ENCODE data around the gene RAB17. TPM values are rescaled to one million over a fixed set of nuclear protein-coding genes. Genes with fewer than 3 reads are reported as not detected.

Gene RAB17
- total and polyA plus RNA-seq, 2 of the 4 experiments (the other 2 are of a cell fraction) = 0.41 TPM; not detected in 1

- POLR2A ChIA-PET (ENCODE audit: unreplicated experiment) = no interaction called here
- intact Hi-C loops (cut with micrococcal nuclease) (no loop called here), in situ Hi-C loops (cut with MboI; ENCODE audit: low sequenced_read_pairs) (loop anchor here (5.0 kb wide), 1 partner anchor 149 kb away; no protein-coding TSS in a partner anchor), dilution Hi-C loops (cut with HindIII; ENCODE audit: low sequenced_read_pairs, unreplicated experiment) (no loop called here)
- H3K27me3 ChIP-seq (ENCODE audit: control insufficient read depth, insufficient read depth, low read length) = no peaks in the 10 kb centered on the region
- H2BK15ac ChIP-seq (ENCODE audit: low read depth, low read length) = no peak overlapping the region
- DNase-seq = no peak
- H3K36me3 ChIP-seq (ENCODE audit: control insufficient read depth, insufficient read depth, low read length) = no peaks in the 10 kb centered on the region
- no peak overlapping the region for H3K4ac ChIP-seq (ENCODE audit: low read depth, low read length)
- no peaks in the 10 kb centered on the region for H3K79me1 ChIP-seq (ENCODE audit: low read depth in 1 of 2, low read length in 2 of 2)
- CTCF ChIA-PET = interaction anchor here (1.5 kb wide), 1 partner anchor 152 kb away, joined by 7 read pairs; no protein-coding TSS in a partner anchor
- no peak overlapping the region for H3K56ac ChIP-seq (ENCODE audit: extremely low read depth, insufficient read depth, low read length)
- H3K4me2 ChIP-seq (ENCODE audit: low read depth, low read length) = no peak overlapping the region
- H2BK5ac ChIP-seq (ENCODE audit: low read depth, low read length, poor library complexity, severe bottlenecking) = no peak overlapping the region
- no peak overlapping the region for H2BK120ac ChIP-seq (ENCODE audit: low read depth, low read length)
- H3K14ac ChIP-seq (replicated peaks; ENCODE audit: low read depth, low read length) = no peak overlapping the region
- H2AK5ac ChIP-seq (ENCODE audit: low read depth, low read length) = no peak overlapping the region
- H3K23ac ChIP-seq (ENCODE audit: low read depth, low read length) = no peak overlapping the region
- H4K91ac ChIP-seq (ENCODE audit: insufficient read depth, low read depth, low read length) = no peak overlapping the region
- TF ChIP-seq BHLHE40 (IDR thresholded peaks at IDR 0.05; ENCODE audit: low read depth, low read length) (no peak), MXI1 (IDR thresholded peaks at IDR 0.05; ENCODE audit: borderline replicate concordance, low read depth, low read length) (no peak), FOS (IDR thresholded peaks at IDR 0.05; ENCODE audit: low read depth, low read length) (no peak), RAD21 (IDR thresholded peaks at IDR 0.05; ENCODE audit: low read length) (no peak), POLR2A (IDR thresholded peaks at IDR 0.05; ENCODE audit: low read depth, low read length) (no peak), MAZ (IDR thresholded peaks at IDR 0.05; ENCODE audit: borderline replicate concordance, low read depth, low read length) (no peak), ELK1 (IDR thresholded peaks at IDR 0.05; ENCODE audit: borderline replicate concordance, low read depth, low read length) (no peak), RFX5 (IDR thresholded peaks at IDR 0.05; ENCODE audit: low read depth, low read length) (no peak), CEBPB (IDR thresholded peaks at IDR 0.05; ENCODE audit: low read depth, low read length) (no peak), SMC3 (IDR thresholded peaks at IDR 0.05; ENCODE audit: low read depth, low read length) (no peak)
- no peak overlapping the region for H4K5ac ChIP-seq (ENCODE audit: low read depth, low read length)
- H2AFZ ChIP-seq (replicated peaks; ENCODE audit: low read length, poor library complexity) = no peak overlapping the region
- H3K4me1 ChIP-seq (ENCODE audit: control insufficient read depth, insufficient read depth, low read length) = peaks cover 6% of the 10 kb centered on the region
- ATAC-seq (ENCODE audit: low read depth) = no peak
- H3K4me3 ChIP-seq (ENCODE audit: insufficient read depth, low read depth, low read length) = no peak overlapping the region
- no peaks in the 10 kb centered on the region for H4K20me1 ChIP-seq (ENCODE audit: insufficient read depth, low read length)
- H3K9me1 ChIP-seq (ENCODE audit: insufficient read depth, low read length) = no peaks in the 10 kb centered on the region
- H3K9me3 ChIP-seq (ENCODE audit: control insufficient read depth, insufficient read depth, low read length) = peaks cover 2% of the 10 kb centered on the region; the same call in 1 of the 2 replicates
- no peak overlapping the region for H4K8ac ChIP-seq (ENCODE audit: low read depth in 2 of 2, low read length in 2 of 2)
- no peak overlapping the region for H3K9ac ChIP-seq (ENCODE audit: low read depth, low read length)
- no peak overlapping the region for H3K27ac ChIP-seq (ENCODE audit: insufficient read depth, low read length)
- WGBS, 2 experiments (ENCODE audit: extremely low coverage in 2 of 2, insufficient read length in 1 of 2) = 87% methylated on average over 8 of the region's 10 CpGs; no CpG with 5 or more reads in 1 of the 2 experiments
- H3K18ac ChIP-seq (ENCODE audit: low read depth, low read length) = no peak overlapping the region
- no peak overlapping the region for H2AK9ac ChIP-seq (replicated peaks; ENCODE audit: low read depth, low read length, poor library complexity)
- no TSS peak for BruUV-seq (replicated peaks)
- H2BK20ac ChIP-seq (ENCODE audit: low read depth, low read length) = no peak overlapping the region; the same call in 1 of the 2 replicates
These were observed 2.5 kb upstream of the RAB17 start for GRCh38 chr2:237593036-237593435.

All from IMR-90 (cell line).